Activated CD4-positive, alpha-beta T cell treated with anti-CD3 and anti-CD28 coated beads for 4 hours (primary cell): ENCODE measurements around the gene LRRC8E.
"Not testable (repeated sequence)": the region's sequence is repeated elsewhere in the genome, so short reads cannot be mapped to it uniquely, and the experiment has no call there.

Experiments
- DNase-seq, 2 donors: peaks; one replicate each; pipeline ENCODE4 v3.0.0-alpha.2; 2020

LRRC8E gene

DNA sequence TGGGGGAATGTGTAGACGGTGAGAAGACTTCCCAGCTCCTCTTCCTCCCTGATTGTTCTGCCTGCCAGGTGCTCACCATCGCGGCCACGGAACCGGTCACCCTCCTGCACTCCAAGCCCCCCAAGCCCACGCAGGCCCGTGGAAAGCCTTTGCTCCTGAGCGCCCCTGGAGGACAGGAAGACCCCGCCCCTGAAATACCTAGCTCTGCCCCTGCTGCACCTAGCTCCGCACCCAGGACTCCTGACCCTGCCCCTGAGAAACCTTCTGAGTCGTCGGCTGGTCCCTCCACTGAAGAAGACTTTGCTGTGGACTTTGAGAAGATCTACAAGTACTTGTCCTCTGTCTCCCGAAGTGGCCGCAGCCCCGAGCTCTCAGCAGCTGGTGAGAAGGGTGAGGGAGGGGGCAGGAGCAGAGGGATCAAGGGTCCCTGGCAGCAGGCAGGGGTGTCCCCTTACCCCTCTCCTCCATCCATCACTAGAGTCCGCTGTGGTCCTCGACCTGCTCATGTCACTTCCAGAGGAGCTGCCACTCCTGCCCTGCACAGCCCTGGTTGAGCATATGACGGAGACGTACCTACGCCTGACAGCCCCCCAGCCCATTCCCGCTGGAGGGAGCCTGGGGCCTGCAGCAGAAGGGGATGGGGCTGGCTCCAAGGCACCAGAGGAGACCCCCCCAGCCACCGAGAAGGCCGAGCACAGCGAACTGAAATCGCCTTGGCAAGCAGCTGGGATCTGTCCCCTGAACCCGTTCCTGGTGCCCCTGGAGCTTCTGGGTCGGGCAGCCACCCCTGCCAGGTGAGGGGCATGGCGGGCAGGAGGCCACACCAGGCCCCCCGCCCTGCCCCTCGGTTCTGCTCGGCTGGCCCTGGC, 33.9 kb downstream of the LRRC8E start:
- DNase-seq: no peak

DNA sequence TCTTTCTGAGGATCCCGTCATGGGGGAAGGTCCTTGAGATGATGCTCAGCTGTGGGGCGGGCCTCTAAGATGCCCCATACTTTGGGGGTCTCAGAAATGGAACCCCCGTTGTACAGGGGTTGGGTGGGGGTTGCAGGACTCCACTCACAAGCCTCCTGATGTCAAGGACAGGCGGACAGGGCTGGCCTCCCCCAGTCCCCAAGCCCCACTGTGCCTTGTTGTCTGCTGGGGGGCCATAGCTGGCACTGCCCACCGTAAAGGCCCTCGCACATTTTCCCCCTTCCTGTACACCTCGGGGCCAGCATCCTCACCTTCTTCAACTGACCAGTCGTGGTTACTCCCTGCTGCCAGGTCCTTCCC, 34.5 kb downstream of the LRRC8E start:
- no peak for DNase-seq

DNA sequence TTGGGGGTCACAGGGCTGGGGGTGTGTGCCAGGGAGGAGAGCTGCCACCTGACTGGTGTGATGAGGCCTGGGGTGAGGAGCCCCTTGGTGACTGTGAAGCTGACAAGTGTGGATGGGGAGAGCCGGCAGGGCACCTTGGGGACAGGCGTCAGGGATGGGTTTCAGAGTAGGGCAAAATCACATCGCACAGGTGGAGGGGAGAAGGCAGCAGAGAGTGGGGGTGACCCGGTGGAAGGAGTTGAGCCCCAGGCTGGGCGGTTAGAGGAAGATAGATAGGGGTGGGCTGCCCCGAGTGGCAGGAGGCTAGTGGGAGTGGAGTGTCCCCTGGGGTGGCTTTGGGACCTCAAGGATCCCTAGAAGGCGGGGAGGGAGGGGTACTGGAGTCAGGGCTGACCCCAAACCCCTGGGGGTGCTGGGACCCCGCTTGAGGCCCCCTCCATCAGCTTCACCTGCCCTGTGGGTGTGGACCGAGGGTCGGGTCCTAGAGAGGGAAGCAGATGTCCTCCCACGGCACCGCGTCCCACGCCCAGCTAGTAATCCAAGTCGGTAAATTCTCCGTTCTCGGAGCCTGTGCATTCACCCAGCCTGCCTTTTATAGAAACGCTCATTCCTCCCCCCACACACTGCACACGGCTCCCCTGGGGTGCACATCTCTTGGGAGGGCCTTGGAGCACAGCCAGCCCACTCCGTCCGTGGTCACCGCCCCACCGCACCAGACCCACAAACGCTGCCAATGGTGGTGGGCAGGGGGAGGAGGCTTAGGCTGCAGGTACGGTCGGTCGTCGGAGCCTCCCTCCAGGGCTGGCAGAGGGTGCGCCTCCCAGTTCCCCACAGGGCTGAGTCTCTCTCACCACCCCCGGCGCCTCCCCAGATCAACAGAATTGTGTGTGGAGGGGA, 35.2 kb downstream of the LRRC8E start:
- no peak for DNase-seq

DNA sequence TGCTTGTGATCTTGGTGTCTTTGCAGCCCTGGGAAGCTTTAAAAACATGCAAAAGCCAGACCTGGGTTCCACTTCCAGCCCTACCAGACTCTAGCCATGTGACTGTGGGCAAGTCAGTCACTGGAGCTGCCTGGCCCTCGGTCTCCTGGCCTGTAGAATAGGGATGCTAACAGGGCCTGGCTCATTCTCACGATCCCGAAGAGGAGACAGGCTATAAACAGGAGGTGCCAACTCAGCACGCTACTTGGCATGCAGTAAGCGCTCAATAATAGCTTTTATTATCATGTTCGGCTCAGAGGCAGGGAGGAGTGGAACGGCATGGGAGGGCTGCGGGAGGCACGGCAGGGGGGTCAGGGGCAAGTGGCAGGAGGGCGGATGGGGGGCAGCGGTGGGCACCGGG, 35.9 kb downstream of the LRRC8E start:
- DNase-seq: no peak

DNA sequence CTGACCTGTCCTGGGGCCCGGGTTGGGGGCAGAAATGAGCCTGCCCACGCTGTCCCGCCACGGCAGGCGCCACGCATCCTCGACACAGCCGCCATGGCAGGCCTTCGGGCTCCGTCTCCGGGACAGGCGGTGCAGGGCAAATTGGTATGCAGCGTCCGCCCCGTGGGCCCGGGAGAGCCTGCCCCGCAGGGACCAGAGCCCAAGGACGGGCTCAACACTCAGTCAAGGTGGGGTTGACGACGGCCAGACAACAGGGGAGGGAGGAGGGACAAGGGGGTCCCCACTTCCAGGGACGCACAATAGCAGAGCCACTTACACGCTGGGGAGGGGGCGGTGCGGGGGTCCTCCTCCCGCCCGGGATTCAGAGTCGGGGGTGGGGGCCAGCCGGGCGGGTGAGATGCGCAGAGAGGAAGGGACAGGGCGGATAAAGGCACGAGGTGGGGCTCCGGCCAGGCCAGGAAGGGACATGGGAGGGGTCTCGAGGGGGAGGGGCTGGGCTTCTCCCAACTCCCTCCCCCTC, 36.4 kb downstream of the LRRC8E start:
- DNase-seq: no peak

DNA sequence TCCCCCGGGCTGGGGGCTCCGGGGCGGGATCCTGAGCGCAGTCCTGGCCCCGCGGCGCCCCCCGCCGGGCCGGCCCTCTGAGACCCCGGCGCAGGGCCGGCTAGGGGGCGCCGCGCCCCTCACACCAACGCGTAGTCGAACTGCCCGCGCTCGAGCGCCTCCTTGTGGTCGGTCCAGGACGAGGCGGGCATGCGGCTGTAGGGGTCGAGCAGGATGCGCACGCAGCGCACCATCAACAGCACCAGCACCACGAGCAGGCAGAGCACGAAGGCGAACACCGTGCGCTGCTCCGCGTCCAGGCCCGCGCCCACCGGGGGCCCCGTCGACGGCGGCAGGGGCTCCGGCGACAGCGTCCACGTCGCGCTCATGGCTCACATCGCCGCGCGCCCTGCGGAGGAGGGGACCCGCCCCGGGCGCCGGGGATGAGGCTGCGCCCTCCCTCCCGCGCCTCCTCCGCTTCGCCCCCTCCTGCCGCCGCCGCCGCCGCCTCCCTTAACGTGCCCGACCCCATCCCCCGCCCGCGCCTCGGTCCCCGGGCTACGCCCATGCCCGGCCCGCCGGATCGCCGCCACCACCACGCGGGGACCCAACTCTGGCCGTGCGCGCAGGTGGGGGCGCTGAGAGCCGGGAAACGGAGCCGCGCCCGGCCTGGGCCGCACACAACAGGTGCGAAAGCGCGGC, 37.0 kb downstream of the LRRC8E start:
- peak; percentile 71 to 76 for DNase-seq

DNA sequence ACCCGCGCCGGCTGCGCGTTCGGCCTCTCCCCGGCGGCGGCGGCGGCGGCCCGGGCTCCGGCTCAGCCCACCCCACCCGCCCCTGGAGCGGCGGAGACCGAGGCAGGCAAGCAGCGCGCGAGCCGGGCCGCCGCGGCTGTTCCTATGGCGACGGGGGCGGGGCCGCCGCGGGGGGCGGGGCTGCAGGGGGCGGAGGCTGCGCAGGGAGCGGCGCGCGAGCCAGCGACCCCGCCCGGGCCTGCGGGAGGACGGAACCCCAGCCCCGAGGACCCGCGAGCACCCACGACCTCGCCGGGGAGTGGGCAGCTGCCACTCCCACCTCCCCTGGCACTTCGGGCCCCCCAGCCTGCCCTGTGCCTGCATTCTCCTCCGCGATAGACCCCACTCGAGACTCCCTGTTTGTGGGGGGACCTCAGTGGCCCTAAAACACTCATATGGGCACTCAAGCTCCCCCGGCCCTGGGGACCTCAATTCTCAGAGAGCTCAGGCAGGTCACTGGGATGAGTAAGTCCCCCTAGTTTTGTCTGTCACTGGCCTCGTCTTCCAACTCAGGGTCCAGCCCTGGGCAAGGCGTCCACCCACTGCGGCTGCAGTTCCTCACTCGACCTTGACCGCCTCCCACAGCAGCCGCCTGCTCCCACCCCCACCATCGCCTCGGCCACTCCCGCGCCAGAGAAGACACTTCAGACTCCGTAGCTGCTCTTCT, 37.9 kb downstream of the LRRC8E start, which contains the start of gene CTXN1:
CTXN1 (minus strand) TSS at position 115 of the 706 bp plus-strand sequence. CDS start 597 bp downstream, outside the sequence.
- DNase-seq: peak; percentile 69 to 75

DNA sequence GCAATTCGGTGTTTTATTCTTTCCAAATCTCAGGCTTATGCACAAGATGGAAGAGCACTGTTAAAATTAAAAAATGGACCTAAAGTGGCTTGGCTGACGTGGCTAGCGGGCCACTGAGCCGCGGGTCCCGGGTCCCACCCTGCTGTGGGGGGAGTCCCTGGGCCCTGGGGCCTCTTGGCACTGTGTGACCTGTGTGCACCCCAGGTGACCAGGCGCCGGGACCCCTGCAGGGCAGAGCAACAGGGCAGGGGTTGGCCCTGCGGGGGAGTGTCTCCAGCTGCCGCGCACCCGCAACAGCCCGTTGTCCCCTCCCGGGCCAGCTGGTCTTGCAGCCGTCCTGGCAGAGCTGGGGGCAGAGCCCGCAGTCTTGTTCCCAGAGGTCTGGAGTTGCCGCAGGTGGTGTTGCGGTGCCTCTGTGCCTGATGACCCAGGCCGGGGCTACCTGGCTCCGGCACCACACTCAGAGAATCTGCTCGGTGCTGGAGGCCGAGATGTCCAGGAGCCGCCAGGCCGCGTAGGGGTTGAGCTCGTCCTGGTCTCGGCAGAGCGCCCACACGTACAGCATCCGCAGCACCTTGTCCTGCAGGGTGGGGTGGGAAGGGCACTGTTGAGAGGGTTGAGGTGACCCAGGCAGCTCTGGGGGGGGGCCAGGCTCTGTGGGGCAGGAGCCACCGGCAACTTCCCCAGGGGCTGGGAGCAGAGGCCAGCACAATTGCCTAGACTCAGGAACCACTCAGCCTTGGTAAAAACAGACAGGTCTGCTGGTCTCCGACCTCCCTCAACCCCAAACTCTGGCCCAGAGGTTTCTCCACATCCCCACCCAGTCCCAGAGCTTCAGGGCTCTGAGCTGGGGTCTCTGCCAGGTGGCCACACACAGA, 38.7 kb downstream of the LRRC8E start:
- no peak for DNase-seq

DNA sequence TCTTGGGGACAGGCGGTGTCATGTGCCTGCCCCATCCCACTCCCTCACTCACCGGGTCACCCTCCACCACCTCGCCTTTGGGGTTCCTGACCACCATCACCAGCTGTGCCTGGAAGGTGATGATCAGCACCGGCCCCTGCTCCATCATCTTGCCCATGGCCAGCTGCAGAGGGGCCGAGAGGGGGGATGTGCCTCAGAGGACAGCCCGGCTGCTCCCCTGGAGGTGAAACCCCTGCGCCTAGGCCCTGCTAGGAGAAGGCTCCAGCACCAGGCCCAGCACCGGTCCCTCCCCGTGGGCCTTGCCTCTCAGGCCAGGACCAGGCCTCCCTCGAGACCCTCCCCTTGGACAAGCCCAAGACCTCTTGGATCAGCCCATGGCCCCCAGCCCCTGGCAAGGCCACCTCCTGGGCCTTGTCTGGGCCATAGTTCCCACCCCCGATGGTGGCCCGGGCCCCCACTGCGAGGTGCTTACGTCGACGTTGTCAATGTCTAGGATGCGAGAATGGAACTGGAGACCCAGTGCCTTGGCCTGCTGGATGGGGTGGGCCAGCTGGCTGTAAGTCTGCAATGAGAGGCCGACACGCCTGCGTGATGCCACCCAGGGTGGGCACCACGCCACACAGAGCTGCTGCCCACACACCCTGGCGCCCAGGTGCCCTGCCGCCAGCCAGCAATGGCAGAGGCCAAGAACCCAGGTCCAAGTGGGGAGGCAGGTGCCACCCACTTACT, 39.5 kb downstream of the LRRC8E start:
- DNase-seq: no peak

DNA sequence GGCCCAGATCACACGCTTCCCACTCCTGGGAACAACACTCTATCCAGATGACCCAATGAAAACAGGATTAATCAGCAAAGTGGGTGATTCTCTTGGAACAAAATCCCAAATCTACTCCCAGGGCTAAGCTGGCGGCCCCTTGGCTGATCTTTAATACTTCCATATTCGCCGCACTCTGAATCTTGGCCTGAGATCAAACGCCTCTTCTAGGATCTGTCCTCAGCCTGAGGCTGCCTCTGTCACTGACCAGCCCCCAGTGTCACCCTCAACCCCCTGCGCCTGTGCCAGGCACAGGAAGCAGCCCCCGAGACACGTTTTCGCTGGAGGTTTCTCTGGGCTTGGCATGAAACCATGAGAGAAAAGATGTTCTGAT, 40.0 kb downstream of the LRRC8E start:
- no peak for DNase-seq

DNA sequence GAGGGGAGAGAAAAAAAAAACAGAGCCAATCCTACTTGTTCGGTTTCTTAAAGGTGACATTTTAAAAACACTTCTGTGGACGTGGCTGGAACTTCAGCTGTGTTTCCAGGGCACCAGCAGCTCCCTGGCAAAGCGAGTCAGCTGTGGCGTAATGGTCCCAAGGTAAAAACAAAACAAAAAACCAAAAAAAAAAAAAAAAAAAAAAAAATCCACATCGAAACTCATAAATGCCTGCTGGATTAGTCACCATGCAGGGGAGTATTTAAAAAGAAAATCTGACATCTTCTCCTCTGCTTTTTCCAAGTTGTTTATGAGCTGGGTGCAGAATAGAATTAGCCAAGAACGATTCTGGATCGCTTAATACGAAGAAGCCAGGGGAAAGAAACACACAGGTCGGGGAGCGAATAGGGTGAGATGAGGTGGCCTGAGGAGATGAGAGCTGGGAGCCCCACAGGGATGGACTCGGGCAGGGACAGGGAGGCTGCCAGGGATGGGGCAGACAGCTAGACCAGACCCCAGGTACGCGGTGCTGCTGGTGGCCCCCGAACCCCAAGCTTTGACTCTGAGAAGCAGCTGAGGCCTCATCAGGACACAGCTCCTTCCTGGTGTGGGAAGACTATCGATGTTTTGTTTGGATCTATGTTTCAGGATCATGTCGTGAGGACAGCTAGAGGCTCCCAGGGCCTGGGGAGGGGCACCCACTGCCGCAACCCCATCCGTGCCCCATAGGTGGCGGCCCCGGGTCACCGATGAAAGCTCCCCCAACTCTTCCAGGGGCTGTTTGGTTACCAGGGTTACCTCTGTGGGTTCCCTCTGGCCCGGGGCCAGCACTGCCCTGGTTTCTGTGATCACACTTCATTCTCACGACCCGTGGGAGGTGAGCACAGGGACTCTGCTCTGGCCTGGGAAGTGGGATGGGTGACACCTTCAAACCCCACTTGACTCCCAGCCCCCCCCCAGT, 40.7 kb downstream of the LRRC8E start:
- peak; percentile 47 to 53 for DNase-seq

DNA sequence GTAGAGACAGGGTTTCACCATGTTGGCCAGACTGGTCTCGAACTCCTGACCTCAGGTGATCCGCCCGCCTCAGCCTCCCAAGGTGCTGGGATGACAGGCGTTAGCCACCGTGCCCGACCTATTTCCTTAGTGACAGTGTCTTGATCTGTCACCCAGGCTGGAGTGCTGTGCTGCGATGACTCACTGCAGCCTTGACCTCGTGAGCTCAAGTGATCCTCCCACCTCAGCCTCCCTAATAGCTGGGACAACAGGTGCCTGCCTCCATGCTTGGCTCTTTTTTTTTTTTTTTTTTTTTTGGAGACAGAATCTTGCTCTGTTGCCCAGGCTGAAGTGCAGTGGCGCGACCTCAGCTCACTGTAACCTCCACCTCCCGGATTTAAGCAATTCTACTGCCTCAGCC, 41.7 kb downstream of the LRRC8E start:
- not testable (repeated sequence) for DNase-seq

DNA sequence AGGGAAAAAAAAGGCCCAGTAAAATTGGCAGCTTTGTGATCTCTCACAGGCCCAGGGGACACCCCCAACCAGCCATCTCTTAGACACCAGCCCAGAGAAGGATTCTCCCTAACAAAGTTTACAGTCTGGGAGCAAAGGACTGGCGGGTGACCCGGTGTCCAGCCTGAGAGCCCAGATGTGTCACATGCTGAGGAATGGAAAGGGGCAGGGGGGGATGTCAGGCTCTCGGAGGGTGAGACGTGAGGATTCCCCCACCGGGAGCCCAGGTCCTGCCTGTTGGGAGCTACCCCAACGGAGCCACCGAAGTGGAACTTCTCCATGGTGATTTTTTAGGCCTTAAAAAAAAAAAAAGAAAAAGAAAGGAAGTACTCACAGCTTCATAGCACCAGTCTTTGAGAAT, 42.5 kb downstream of the LRRC8E start:
- no peak for DNase-seq

DNA sequence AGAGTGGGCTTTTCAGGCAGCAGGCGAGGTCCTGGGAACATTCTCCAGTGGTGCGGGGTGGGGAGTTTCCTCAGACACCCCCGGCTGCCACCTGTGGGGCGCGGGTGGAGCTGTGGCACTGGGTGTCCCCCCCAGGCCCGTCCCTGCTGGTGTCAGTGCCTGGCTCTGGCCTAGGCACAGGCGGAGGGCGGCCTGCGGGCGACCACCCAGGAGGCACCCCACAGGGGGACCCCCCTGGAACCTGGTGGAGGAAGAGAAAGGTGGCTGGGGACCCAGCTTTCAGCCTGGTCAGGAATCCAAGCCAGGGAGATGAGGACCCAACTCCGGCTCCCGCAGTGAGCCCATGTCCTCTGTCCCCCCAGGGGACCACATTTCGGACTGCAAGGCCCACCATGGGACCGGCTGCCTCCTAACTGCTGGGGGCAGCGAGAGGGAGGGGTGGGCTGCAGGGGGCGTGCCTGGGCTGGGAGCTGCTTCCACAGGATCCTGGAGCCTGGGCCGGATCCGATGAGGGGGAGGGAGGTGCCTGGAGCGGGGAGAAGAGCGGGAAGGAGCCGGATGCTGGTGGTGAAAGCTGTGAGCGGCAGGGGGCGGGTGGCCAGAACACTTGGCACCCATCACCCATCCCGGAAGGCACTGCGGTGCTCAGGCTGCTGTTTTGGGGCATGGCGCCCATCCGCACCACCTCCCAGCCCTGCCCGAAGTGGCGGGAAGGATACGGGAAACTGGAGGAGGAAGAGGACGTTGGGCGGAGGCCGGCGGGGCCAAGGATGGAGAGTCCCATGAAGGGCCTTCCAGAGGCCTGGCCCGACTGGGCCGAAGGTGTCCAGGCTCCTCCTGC, 43.1 kb downstream of the LRRC8E start:
- no peak for DNase-seq

DNA sequence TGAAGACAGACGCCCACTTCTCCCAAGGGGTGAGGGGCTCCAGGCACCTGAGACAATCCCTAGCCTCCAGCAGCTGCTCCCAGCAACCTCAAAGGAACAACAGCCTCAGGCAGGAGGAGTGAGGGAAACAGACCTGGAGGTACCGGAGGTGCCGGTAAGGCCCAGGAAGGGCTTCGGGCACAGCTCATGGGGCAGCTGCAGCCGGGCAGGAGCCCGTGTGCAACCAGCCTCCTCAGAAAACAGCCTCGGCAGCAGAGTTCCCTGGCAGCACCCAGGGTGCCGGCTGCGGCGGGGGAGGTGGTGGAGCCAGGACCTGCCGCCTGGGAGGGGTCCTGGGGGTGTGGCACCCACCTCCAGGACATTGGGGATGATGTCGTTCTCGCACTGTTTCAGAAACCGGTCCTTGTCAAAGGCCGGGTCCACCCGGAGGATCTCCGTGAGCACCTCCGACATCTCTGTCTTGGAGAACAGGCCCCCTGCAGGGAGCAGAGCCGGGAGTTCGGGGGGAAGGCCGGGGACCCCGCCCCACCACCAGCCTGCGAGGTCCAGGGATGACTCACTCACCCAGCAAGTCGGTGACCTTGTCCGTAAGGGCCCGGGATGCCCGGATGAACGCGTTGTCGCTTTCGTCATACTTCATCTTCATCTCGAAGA, 44.1 kb downstream of the LRRC8E start:
- DNase-seq: no peak

DNA sequence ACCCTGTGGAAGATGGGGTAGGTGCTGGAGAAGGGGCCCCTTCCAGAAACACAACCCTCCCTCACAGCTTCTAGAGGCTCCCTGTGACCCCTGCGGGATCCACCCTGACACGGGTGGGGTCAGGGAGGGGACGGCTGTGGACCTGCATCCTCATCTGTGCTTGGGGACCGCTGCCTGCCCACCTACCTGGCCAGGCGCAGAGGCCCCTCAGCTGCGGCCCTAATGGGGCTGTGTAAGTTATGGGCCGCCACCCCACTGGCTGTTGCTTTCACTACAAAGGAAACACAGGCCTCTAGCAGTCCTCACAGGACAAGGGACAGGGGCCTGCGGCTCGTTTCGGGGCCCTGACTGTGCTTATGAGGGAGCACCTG, 44.6 kb downstream of the LRRC8E start:
- DNase-seq: no peak

DNA sequence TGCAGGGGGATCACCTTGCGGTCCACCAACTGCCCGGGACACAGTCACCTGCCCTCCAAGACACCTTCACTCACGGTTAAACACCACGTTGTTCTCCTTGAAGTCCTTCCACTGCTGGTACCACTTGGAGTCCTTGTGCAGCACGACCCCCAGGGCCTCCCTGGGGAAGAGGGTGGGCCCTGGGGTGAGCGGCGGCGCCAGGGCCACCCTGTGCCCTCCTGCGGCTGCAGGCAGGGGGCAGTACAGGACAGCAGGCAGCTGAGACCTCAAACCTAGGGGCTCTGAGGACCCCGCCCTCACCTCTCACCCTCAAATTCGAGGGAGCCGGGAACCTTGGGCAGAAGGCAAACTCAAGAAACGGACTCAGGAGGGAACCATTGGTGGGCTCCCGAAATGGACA, 45.1 kb downstream of the LRRC8E start:
- no peak for DNase-seq
